ENCODE results near the gene ANKRD17. TPM values are rescaled to one million over a fixed set of nuclear protein-coding genes. Genes with fewer than 3 reads are reported as not detected.
A peak's percentile ranks its signal among the peaks of the same experiment; 100 is the strongest.

ANKRD17 gene
- polyA plus RNA-seq, 1 donor from 2014 or later = 30.4 TPM

GRCh38 chr4:73224886-73225285, 33.7 kb downstream of the ANKRD17 start:
- no peak overlapping the region for H3K4me3 ChIP-seq (ENCODE audit: low read length)
- H3K9me3 ChIP-seq (ENCODE audit: low read length) = no peaks in the 10 kb centered on the region
- no peak overlapping the region for H3K9ac ChIP-seq (ENCODE audit: low read length)
- H3K4me2 ChIP-seq (ENCODE audit: low read length) = no peak overlapping the region
- no peak overlapping the region for H3K27ac ChIP-seq (ENCODE audit: low read length)
- TF ChIP-seq TAF1 (IDR thresholded peaks at IDR 0.05; ENCODE audit: low read depth) (no peak), EZH2 (IDR thresholded peaks at IDR 0.05; ENCODE audit: borderline replicate concordance, insufficient read depth, low read length, poor library complexity, severe bottlenecking) (no peak), RAD21 (conservative IDR thresholded peaks at IDR 0.05) (no peak), REST (IDR thresholded peaks at IDR 0.05; ENCODE audit: borderline replicate concordance) (no peak), MXI1 (conservative IDR thresholded peaks at IDR 0.05; ENCODE audit: poor library complexity, severe bottlenecking) (no peak)
- no peaks in the 10 kb centered on the region for H4K20me1 ChIP-seq (ENCODE audit: insufficient read depth)
- no peaks in the 10 kb centered on the region for H3K27me3 ChIP-seq (ENCODE audit: insufficient read depth, low read depth, low read length)
- no peaks in the 10 kb centered on the region for H3F3A ChIP-seq (ENCODE audit: insufficient read depth, low read length, poor library complexity, severe bottlenecking)
- peaks cover 30% of the 10 kb centered on the region for H3K79me2 ChIP-seq (replicated peaks; ENCODE audit: insufficient read depth, low read length)
- no peaks in the 10 kb centered on the region for H3K36me3 ChIP-seq (ENCODE audit: insufficient read depth, low read length)
- H3K9me2 ChIP-seq (ENCODE audit: insufficient read depth, low read length) = no peaks in the 10 kb centered on the region
- H2AFZ ChIP-seq (ENCODE audit: low read depth, low read length) = no peak overlapping the region

- Histone ChIP-seq H3K27me3 (ENCODE audit: insufficient read depth, low read depth, low read length) (no peaks in the 10 kb centered on the region), H3K79me2 (replicated peaks; ENCODE audit: insufficient read depth, low read length) (peaks cover 38% of the 10 kb centered on the region), H3K36me3 (ENCODE audit: insufficient read depth, low read length) (no peaks in the 10 kb centered on the region), H3K9me2 (ENCODE audit: insufficient read depth, low read length) (no peaks in the 10 kb centered on the region), H3K4me2 (ENCODE audit: low read length) (peak overlapping the region; percentile 32), H3K9me3 (ENCODE audit: low read length) (no peaks in the 10 kb centered on the region), H3K4me3 (ENCODE audit: low read length) (peak overlapping the region; percentile 68), H3K9ac (ENCODE audit: low read length) (no peak overlapping the region), H3F3A (ENCODE audit: insufficient read depth, low read length, poor library complexity, severe bottlenecking) (no peaks in the 10 kb centered on the region), H4K20me1 (ENCODE audit: insufficient read depth) (no peaks in the 10 kb centered on the region), H2AFZ (ENCODE audit: low read depth, low read length) (no peak overlapping the region), H3K27ac (ENCODE audit: low read length) (peak overlapping the region; percentile 85)
- TF ChIP-seq SMC3 (conservative IDR thresholded peaks at IDR 0.05; ENCODE audit: poor library complexity) (no peak), POLR2AphosphoS5 (IDR thresholded peaks at IDR 0.05) (no peak), RAD21 (conservative IDR thresholded peaks at IDR 0.05) (no peak), CTCF (IDR thresholded peaks at IDR 0.05; ENCODE audit: poor library complexity, severe bottlenecking) (no peak), TAF1 (IDR thresholded peaks at IDR 0.05; ENCODE audit: low read depth) (no peak), REST (IDR thresholded peaks at IDR 0.05; ENCODE audit: borderline replicate concordance) (no peak)
Measured at GRCh38 chr4:73223258-73223650, 35.3 kb downstream of the ANKRD17 start.
